Stomach (tissue), 4 donors: ENCODE measurements around the gene CLOCK.

Experiments
- CTCF ChIP-seq, 7 experiments: fragments of 450-650 bp in 4 of 7; fragments of 200-600 bp in 3 of 7; sonication (generic) in 3 of 7; IDR thresholded peaks; one replicate each; pipeline ENCODE4 v1.5.1; 2016 to 2019; ENCODE audit warnings: antibody characterized with exemption in 7 of 7, control low read depth in 2 of 7, mild to moderate bottlenecking in 1 of 7
- POLR2A ChIP-seq, 4 donors: fragments of 450-650 bp; IDR thresholded peaks; one replicate each; pipeline ENCODE4 v1.6.1; 2016; ENCODE audit warnings: antibody characterized with exemption in 4 of 4, control low read depth in 2 of 4, mild to moderate bottlenecking in 1 of 4, moderate library complexity in 1 of 4

- TF ChIP-seq CTCF (IDR thresholded peaks at IDR 0.05) (no peak), POLR2A (IDR thresholded peaks at IDR 0.05) (no peak)
Measured at GRCh38 chr4:55475394-55476243, 71.1 kb downstream of the CLOCK start.
